NK-92 (cell line): ENCODE data around the gene MTMR12.
A peak's percentile ranks its signal among the peaks of the same experiment; 100 is the strongest.

ENCODE experiments used
- DNase-seq: peaks from one replicate; lab custom pipeline; 2025; ENCODE audit not compliant: unreplicated experiment; lab: John Stamatoyannopoulos, UW

The MTMR12 gene

GRCh38 chr5:32312595-32313332 is at the start of gene MTMR12:
TSS of gene MTMR12 (minus strand) at chr5:32312939. CDS start at chr5:32312838, 101 bp downstream.
- peak; percentile 89 for DNase-seq

- no peak for DNase-seq
Measured at GRCh38 chr5:32362527-32362926, 49.8 kb upstream of the MTMR12 start.

- DNase-seq, result no peak
Measured at GRCh38 chr5:32360906-32361305, 48.2 kb upstream of the MTMR12 start.

GRCh38 chr5:32358611-32359010 is 45.9 kb upstream of the MTMR12 start:
- no peak for DNase-seq

GRCh38 chr5:32357658-32358057 is 44.9 kb upstream of the MTMR12 start:
- DNase-seq, result no peak

- no peak for DNase-seq
Measured at GRCh38 chr5:32355686-32356085, 42.9 kb upstream of the MTMR12 start.

- DNase-seq, result no peak
Measured at GRCh38 chr5:32353420-32353819, 40.7 kb upstream of the MTMR12 start.

GRCh38 chr5:32352685-32353084 is 39.9 kb upstream of the MTMR12 start:
- DNase-seq, result no peak

GRCh38 chr5:32346869-32347268 is 34.1 kb upstream of the MTMR12 start:
- DNase-seq, result no peak

- no peak for DNase-seq
Measured at GRCh38 chr5:32343058-32343672, 30.4 kb upstream of the MTMR12 start.

- no peak for DNase-seq
Measured at GRCh38 chr5:32342656-32343055, 29.9 kb upstream of the MTMR12 start.

GRCh38 chr5:32339878-32340277 is 27.1 kb upstream of the MTMR12 start:
- no peak for DNase-seq

GRCh38 chr5:32339198-32339597 is 26.5 kb upstream of the MTMR12 start:
- no peak for DNase-seq

GRCh38 chr5:32332966-32333365 is 20.2 kb upstream of the MTMR12 start:
- DNase-seq, result no peak

- no peak for DNase-seq
Measured at GRCh38 chr5:32332361-32332760, 19.6 kb upstream of the MTMR12 start.

GRCh38 chr5:32331935-32332274 is 19.2 kb upstream of the MTMR12 start:
- DNase-seq, result no peak

- no peak for DNase-seq
Measured at GRCh38 chr5:32331217-32331934, 18.6 kb upstream of the MTMR12 start.

GRCh38 chr5:32330126-32330971 is 17.6 kb upstream of the MTMR12 start:
- DNase-seq, result no peak

GRCh38 chr5:32329395-32329834 is 16.7 kb upstream of the MTMR12 start:
- no peak for DNase-seq

GRCh38 chr5:32326216-32326772 is 13.6 kb upstream of the MTMR12 start:
- no peak for DNase-seq

GRCh38 chr5:32325616-32326015 is 12.9 kb upstream of the MTMR12 start:
- no peak for DNase-seq
